GM18508 (cell line): ENCODE measurements around the gene RAD54L.
A peak's percentile ranks its signal among the peaks of the same experiment; 100 is the strongest.
"Not testable (repeated sequence)": the region's sequence is repeated elsewhere in the genome, so short reads cannot be mapped to it uniquely, and the experiment has no call there.

Experiments
- ATAC-seq: cut with Tn5 transposase; IDR thresholded peaks from one replicate; pipeline ENCODE4 v1.9.1; 2021; ENCODE audit warnings: moderate number of reproducible peaks; ENCODE audit not compliant: insufficient read depth, unreplicated experiment

The RAD54L gene

GRCh38 chr1:46247436-46248121, at the start of gene RAD54L:
TSS of gene RAD54L (plus strand) at chr1:46247763. CDS start at chr1:46248406, 643 bp downstream.
- peak; percentile 74 for ATAC-seq

GRCh38 chr1:46197964-46198811, 49.4 kb upstream of the RAD54L start, which contains the start of gene POMGNT1:
TSS of gene POMGNT1 (minus strand) at chr1:46198434. CDS start at chr1:46197821, 613 bp downstream.
- no peak for ATAC-seq

- ATAC-seq, result no peak
Measured at GRCh38 chr1:46199233-46199749, 48.3 kb upstream of the RAD54L start.

- ATAC-seq, result no peak
Measured at GRCh38 chr1:46203738-46204405, 43.7 kb upstream of the RAD54L start.

- ATAC-seq, result no peak
Measured at GRCh38 chr1:46204406-46204742, 43.2 kb upstream of the RAD54L start.

- no peak for ATAC-seq
Measured at GRCh38 chr1:46205141-46205540, 42.4 kb upstream of the RAD54L start.

- no peak for ATAC-seq
Measured at GRCh38 chr1:46205791-46206190, 41.8 kb upstream of the RAD54L start.

GRCh38 chr1:46206399-46206798, 41.2 kb upstream of the RAD54L start:
- ATAC-seq, result no peak

GRCh38 chr1:46210561-46210960, 37.0 kb upstream of the RAD54L start:
- no peak for ATAC-seq

GRCh38 chr1:46211051-46211450, 36.5 kb upstream of the RAD54L start:
- no peak for ATAC-seq

- no peak for ATAC-seq
Measured at GRCh38 chr1:46215504-46215903, 32.1 kb upstream of the RAD54L start.

- ATAC-seq, result no peak
Measured at GRCh38 chr1:46218443-46218842, 29.1 kb upstream of the RAD54L start.

GRCh38 chr1:46219551-46220520, 27.7 kb upstream of the RAD54L start:
- ATAC-seq, result no peak

GRCh38 chr1:46220808-46221207, 26.8 kb upstream of the RAD54L start:
- no peak for ATAC-seq

GRCh38 chr1:46221749-46222148, 25.8 kb upstream of the RAD54L start:
- ATAC-seq, result no peak

- ATAC-seq, result not testable (repeated sequence)
Measured at GRCh38 chr1:46223055-46223454, 24.5 kb upstream of the RAD54L start.

GRCh38 chr1:46223472-46223943, 24.1 kb upstream of the RAD54L start:
- no peak for ATAC-seq

- ATAC-seq, result no peak
Measured at GRCh38 chr1:46224966-46225365, 22.6 kb upstream of the RAD54L start.

GRCh38 chr1:46231231-46231630, 16.3 kb upstream of the RAD54L start:
- ATAC-seq, result not testable (repeated sequence)

- no peak for ATAC-seq
Measured at GRCh38 chr1:46236882-46237281, 10.7 kb upstream of the RAD54L start.
